PC-3 (cell line): Measurements from ENCODE around the gene SMARCA4. TPM values are rescaled to one million over a fixed set of nuclear protein-coding genes. Genes with fewer than 3 reads are reported as not detected.
A peak's percentile ranks its signal among the peaks of the same experiment; 100 is the strongest.
"Not testable (repeated sequence)": the region's sequence is repeated elsewhere in the genome, so short reads cannot be mapped to it uniquely, and the experiment has no call there.

Experiments used
- ATAC-seq: fragments of 200-7000 bp; cut with Tn5 transposase; 2 replicates; pipeline ENCODE4 v1.9.1; 2020; ENCODE audit warnings: mild to moderate bottlenecking, moderate library complexity
- BruUV-seq: library from RNA; stranded (reverse); fragments of 400-500 nt; replicated peaks from 2 replicates; lab custom pipeline; 2021; lab: Mats Ljungman, UMichigan
- CTCF ChIA-PET: fragments of 300-600 bp; sonication (Branson Sonifier 250); formaldehyde crosslinking; loops from one replicate; lab custom pipeline; 2022; ENCODE audit warnings: antibody characterized with exemption; lab: Charles Lee
- POLR2A ChIA-PET: fragments of 300-600 bp; sonication (Branson Sonifier 250); formaldehyde crosslinking; loops from one replicate; lab custom pipeline; 2022; ENCODE audit warnings: antibody characterized with exemption; ENCODE audit not compliant: unreplicated experiment; lab: Charles Lee
- DNase-seq: peaks from one replicate; pipeline ENCODE4 v3.0.0-alpha.2; 2015
- H2AFZ ChIP-seq: fragments of 300-600 bp; sonication (generic); 2 replicates; pipeline ENCODE4 v1.6.0; 2016; ENCODE audit warnings: antibody characterized with exemption, low read length
- H3F3A ChIP-seq: fragments of 300-600 bp; sonication (generic); one replicate; pipeline ENCODE4 v1.6.0; 2017; ENCODE audit warnings: antibody characterized with exemption, low read length, control low read depth, mild to moderate bottlenecking; ENCODE audit not compliant: unreplicated experiment
- H3K27ac ChIP-seq: fragments of 300-600 bp; sonication (generic); 2 replicates; pipeline ENCODE4 v1.5.1; 2016; ENCODE audit warnings: mild to moderate bottlenecking, low read length
- H3K27me3 ChIP-seq: fragments of 300-600 bp; sonication (generic); 2 replicates; pipeline ENCODE4 v1.6.1; 2016; ENCODE audit warnings: low read length, mixed read lengths
- H3K36me3 ChIP-seq: fragments of 300-600 bp; sonication (generic); 2 replicates; pipeline ENCODE4 v1.6.1; 2016; ENCODE audit warnings: low read depth, mixed run types, low read length, mixed read lengths
- H3K4me1 ChIP-seq: fragments of 300-600 bp; sonication (generic); 2 replicates; pipeline ENCODE4 v1.5.1; 2016; ENCODE audit warnings: low read length; ENCODE audit not compliant: insufficient read depth
- H3K4me2 ChIP-seq: fragments of 300-600 bp; sonication (generic); 2 replicates; pipeline ENCODE4 v1.6.0; 2016; ENCODE audit warnings: low read length
- H3K4me3 ChIP-seq: fragments of 300-600 bp; sonication (generic); 2 replicates; pipeline ENCODE4 v1.5.1; 2016; ENCODE audit warnings: mild to moderate bottlenecking, low read length, mixed read lengths
- H3K79me2 ChIP-seq: fragments of 300-600 bp; sonication (generic); 2 replicates; pipeline ENCODE4 v1.6.1; 2017; ENCODE audit warnings: low read length, mixed read lengths
- H3K9ac ChIP-seq: fragments of 300-600 bp; sonication (generic); 2 replicates; pipeline ENCODE4 v1.6.0; 2016; ENCODE audit warnings: mild to moderate bottlenecking, low read length
- H3K9me2 ChIP-seq: fragments of 300-600 bp; sonication (generic); replicated peaks from 2 replicates; pipeline ENCODE4 v1.6.1; 2016; ENCODE audit warnings: mixed run types, low read length, mixed read lengths
- H3K9me3 ChIP-seq: fragments of 300-600 bp; sonication (generic); 2 replicates; pipeline ENCODE4 v1.6.1; 2016; ENCODE audit warnings: low read length, mixed read lengths
- H4K20me1 ChIP-seq: fragments of 300-600 bp; sonication (generic); 2 replicates; pipeline ENCODE4 v1.6.1; 2016; ENCODE audit warnings: low read length, mixed read lengths
- EZH2 ChIP-seq: fragments of 300-600 bp; sonication (generic); IDR thresholded peaks from one replicate; pipeline ENCODE4 v1.6.1; 2017; ENCODE audit warnings: antibody characterized with exemption, mild to moderate bottlenecking, low read length; ENCODE audit not compliant: unreplicated experiment
- EZH2phosphoT487 ChIP-seq: fragments of 300-600 bp; sonication (generic); IDR thresholded peaks from 2 replicates; pipeline ENCODE4 v1.6.1; 2018; ENCODE audit warnings: mild to moderate bottlenecking, antibody characterized with exemption, low read length, borderline replicate concordance
- intact Hi-C: fragments of 100-400 bp; cut with micrococcal nuclease; formaldehyde crosslinking; loops from 2 replicates; pipeline ENCODE4 v1.9.0; 2023
- total RNA-seq: library from RNA; depleted of rRNA; stranded (reverse); fragments of >200 nt; gene quantifications from 2 replicates; pipeline ENCODE4 v1.2.3, GENCODE V29; 2014
- TF ChIP-seq, protein P1 (sequence below): fragments of 300-600 bp; sonication (generic); conservative IDR thresholded peaks from 2 replicates; pipeline ENCODE4 v1.5.1; 2017; ENCODE audit warnings: antibody characterized with exemption, low read depth, mild to moderate bottlenecking, low read length

The SMARCA4 gene
- total RNA-seq, 1 experiment from 2014 or later = 197 TPM

DNA sequence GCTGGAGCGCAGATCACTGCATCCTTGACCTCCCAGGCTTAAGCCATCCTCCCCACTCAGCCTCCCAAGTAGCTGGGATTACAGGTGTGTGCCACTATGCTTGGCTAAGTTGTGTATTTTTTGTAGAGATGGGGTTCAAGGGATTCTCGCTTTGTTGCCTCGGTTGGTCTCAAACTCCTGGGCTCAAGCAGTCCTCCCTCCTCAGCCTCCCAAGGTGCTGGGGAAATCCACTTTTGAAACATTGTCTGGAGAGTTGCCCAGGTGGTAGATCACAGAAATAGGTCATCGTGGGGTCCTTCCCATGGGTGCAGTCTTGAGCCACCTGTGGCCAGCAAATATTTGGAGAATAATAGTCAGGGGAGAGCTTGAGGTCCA is 133.7 kb downstream of the SMARCA4 start:
- BruUV-seq = TSS peak; percentile 52
- H4K20me1 ChIP-seq = peaks cover 62% of the 10 kb centered on the region

DNA sequence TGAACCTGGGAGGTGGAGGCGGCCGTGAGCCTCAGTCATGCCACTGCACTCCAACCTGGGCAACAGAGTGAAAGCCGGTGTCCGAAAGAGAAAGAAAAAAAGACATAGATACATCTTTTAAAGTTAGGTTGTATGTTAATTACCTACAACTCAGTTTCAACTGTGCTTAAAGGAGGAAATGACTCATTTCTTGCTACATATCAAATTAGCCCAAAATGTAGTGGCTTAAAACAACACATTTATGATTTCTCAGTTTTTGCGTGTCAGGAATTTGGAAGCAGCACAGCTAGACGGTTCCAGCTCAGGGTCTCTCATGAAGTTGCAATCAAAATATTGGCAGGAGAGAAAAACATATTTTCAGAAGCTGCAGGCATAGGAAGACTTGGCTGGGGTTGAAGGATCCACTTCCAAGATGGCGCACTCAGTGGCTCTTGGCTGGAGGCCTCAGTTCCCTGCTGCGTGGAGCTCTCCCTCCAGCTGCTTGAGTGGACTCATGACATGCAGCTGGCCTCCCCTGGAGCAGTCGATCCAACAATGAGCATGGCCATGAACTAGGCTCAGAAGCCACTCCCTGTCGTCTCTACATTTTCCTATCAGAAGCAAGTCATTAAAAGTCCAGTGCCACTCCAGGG is 135.5 kb downstream of the SMARCA4 start:
- Histone ChIP-seq H3K4me3 (peak overlapping the region; percentile 24), H3K27me3 (no peaks in the 10 kb centered on the region), H3K9ac (peak overlapping the region; percentile 69), H4K20me1 (peaks cover 68% of the 10 kb centered on the region), H3K27ac (peak overlapping the region; percentile 93), H3K36me3 (peaks cover 64% of the 10 kb centered on the region), H2AFZ (no peak overlapping the region), H3K4me2 (peak overlapping the region; percentile 68), H3K9me3 (no peaks in the 10 kb centered on the region), H3K4me1 (peaks cover 41% of the 10 kb centered on the region), H3K79me2 (peaks cover 92% of the 10 kb centered on the region), H3F3A (peaks cover 15% of the 10 kb centered on the region), H3K9me2 (no peaks in the 10 kb centered on the region)
- no peak for TF ChIP-seq EZH2
- TF ChIP-seq EZH2phosphoT487 = no peak
- TF ChIP-seq, protein P1, sequence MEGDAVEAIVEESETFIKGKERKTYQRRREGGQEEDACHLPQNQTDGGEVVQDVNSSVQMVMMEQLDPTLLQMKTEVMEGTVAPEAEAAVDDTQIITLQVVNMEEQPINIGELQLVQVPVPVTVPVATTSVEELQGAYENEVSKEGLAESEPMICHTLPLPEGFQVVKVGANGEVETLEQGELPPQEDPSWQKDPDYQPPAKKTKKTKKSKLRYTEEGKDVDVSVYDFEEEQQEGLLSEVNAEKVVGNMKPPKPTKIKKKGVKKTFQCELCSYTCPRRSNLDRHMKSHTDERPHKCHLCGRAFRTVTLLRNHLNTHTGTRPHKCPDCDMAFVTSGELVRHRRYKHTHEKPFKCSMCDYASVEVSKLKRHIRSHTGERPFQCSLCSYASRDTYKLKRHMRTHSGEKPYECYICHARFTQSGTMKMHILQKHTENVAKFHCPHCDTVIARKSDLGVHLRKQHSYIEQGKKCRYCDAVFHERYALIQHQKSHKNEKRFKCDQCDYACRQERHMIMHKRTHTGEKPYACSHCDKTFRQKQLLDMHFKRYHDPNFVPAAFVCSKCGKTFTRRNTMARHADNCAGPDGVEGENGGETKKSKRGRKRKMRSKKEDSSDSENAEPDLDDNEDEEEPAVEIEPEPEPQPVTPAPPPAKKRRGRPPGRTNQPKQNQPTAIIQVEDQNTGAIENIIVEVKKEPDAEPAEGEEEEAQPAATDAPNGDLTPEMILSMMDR = no peak
- DNase-seq = peak; percentile 35
- POLR2A ChIA-PET = interaction anchor here (0.6 to 0.7 kb wide), 4 partner anchors 11 to 34 kb away, joined by 3 to 10 read pairs (median 6); no protein-coding TSS in a partner anchor
- ATAC-seq = no peak
- intact Hi-C loops = no loop called here
- no TSS peak for BruUV-seq
- CTCF ChIA-PET = no interaction called here

More for the DNA sequence above, 133.7 kb downstream of the SMARCA4 start:
- H3K9me3 ChIP-seq = no peaks in the 10 kb centered on the region
- peaks cover 24% of the 10 kb centered on the region for H3F3A ChIP-seq
- DNase-seq (no peak), ATAC-seq (no peak)
- H3K27ac ChIP-seq = peak overlapping the region; percentile 93
- H2AFZ ChIP-seq = no peak overlapping the region
- TF ChIP-seq, protein P1 = no peak
- TF ChIP-seq EZH2phosphoT487 (no peak), EZH2 (no peak)
- H3K79me2 ChIP-seq = peaks cover 93% of the 10 kb centered on the region
- CTCF ChIA-PET = interaction anchor here (0.7 kb wide), 1 partner anchor 341 kb away, joined by 6 read pairs; the partner anchor contains the start of gene ODAD3
- no peaks in the 10 kb centered on the region for H3K9me2 ChIP-seq
- intact Hi-C loops = loop anchor here (5.0 kb wide), 1 partner anchor 157 kb away; no protein-coding TSS in a partner anchor
- POLR2A ChIA-PET = no interaction called here
- H3K27me3 ChIP-seq = no peaks in the 10 kb centered on the region
- peak overlapping the region; percentile 69 for H3K4me2 ChIP-seq
- peaks cover 41% of the 10 kb centered on the region for H3K4me1 ChIP-seq
- H3K4me3 ChIP-seq = peak overlapping the region; percentile 48
- peaks cover 56% of the 10 kb centered on the region for H3K36me3 ChIP-seq
- peak overlapping the region; percentile 68 for H3K9ac ChIP-seq

DNA sequence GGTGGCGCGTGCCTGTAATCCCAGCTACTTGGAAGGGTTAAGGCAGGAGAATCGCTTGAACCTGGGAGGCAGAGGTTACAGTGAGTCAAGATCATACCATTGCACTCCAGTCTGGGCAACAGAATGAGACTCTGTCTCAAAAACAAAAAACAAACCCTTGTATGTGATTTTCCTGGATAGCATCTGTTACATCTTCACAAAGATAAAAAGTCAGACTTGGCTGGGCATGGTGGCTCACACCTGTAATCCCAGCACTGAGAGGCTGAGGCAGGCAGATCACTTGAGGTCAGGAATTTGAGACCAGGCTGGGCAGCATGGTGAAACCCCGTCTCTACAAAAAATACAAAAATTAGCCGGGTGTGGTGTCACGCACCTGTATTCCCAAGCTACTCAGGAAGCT is 136.5 kb downstream of the SMARCA4 start:
- peaks cover 39% of the 10 kb centered on the region for H3K4me1 ChIP-seq
- H2AFZ ChIP-seq = not testable (repeated sequence)

More for the DNA sequence above, 136.5 kb downstream of the SMARCA4 start:
- H3K27ac ChIP-seq, H3K9me2 ChIP-seq, H3K27me3 ChIP-seq, ATAC-seq, H3K9me3 ChIP-seq, intact Hi-C loops, CTCF ChIA-PET, DNase-seq, BruUV-seq, H3K9ac ChIP-seq, H3K4me3 ChIP-seq, POLR2A ChIA-PET, H3K4me2 ChIP-seq: not testable (repeated sequence)
- Histone ChIP-seq H3K36me3 (peaks cover 71% of the 10 kb centered on the region), H3K79me2 (peaks cover 82% of the 10 kb centered on the region), H4K20me1 (peaks cover 69% of the 10 kb centered on the region), H3F3A (peaks cover 15% of the 10 kb centered on the region)
